HEK293 (cell line): ENCODE measurements around the gene SLC9A9.

Source experiments
- HIC1 ChIP-seq: fragments of 450-650 bp; formaldehyde crosslinking; IDR thresholded peaks from 2 replicates; pipeline ENCODE4 v1.5.1; 2016; ENCODE audit warnings: missing biosample characterization, missing genetic modification characterization
- ZEB2 ChIP-seq: fragments of 450-650 bp; formaldehyde crosslinking; IDR thresholded peaks from 2 replicates; pipeline ENCODE4 v1.5.1; 2016; ENCODE audit warnings: missing biosample characterization, missing genetic modification characterization
- ZFP3 ChIP-seq: fragments of 450-650 bp; formaldehyde crosslinking; IDR thresholded peaks from 2 replicates; pipeline ENCODE4 v1.5.1; 2016; ENCODE audit warnings: low read depth, missing biosample characterization, missing genetic modification characterization
- ZNF10 ChIP-seq: fragments of 450-650 bp; formaldehyde crosslinking; IDR thresholded peaks from 2 replicates; pipeline ENCODE4 v1.5.1; 2017; ENCODE audit warnings: missing biosample characterization, missing genetic modification characterization
- ZNF23 ChIP-seq: fragments of 450-650 bp; formaldehyde crosslinking; IDR thresholded peaks from 2 replicates; pipeline ENCODE4 v1.5.1; 2016; ENCODE audit warnings: missing biosample characterization, missing genetic modification characterization, borderline replicate concordance
- ZNF473 ChIP-seq: fragments of 450-650 bp; formaldehyde crosslinking; IDR thresholded peaks from 2 replicates; pipeline ENCODE4 v1.5.1; 2017; ENCODE audit warnings: missing biosample characterization, missing genetic modification characterization
- ZNF544 ChIP-seq: fragments of 450-650 bp; formaldehyde crosslinking; IDR thresholded peaks from 2 replicates; pipeline ENCODE4 v1.5.0; 2017; ENCODE audit warnings: missing biosample characterization, missing genetic modification characterization
- ZNF629 ChIP-seq: fragments of 450-650 bp; formaldehyde crosslinking; IDR thresholded peaks from 2 replicates; pipeline ENCODE4 v1.5.1; 2017; ENCODE audit warnings: missing biosample characterization, missing genetic modification characterization
- ZNF658 ChIP-seq: fragments of 450-650 bp; formaldehyde crosslinking; IDR thresholded peaks from 2 replicates; pipeline ENCODE4; 2016; ENCODE audit warnings: missing biosample characterization, missing genetic modification characterization
- ZNF76 ChIP-seq: fragments of 450-650 bp; formaldehyde crosslinking; IDR thresholded peaks from 2 replicates; pipeline ENCODE4; 2016; ENCODE audit warnings: low read depth, missing biosample characterization, missing genetic modification characterization, borderline replicate concordance
- ZNF776 ChIP-seq: fragments of 450-650 bp; formaldehyde crosslinking; IDR thresholded peaks from 2 replicates; pipeline ENCODE4 v1.5.0; 2017; ENCODE audit warnings: missing biosample characterization, missing genetic modification characterization, borderline replicate concordance
- ZNF777 ChIP-seq: fragments of 450-650 bp; formaldehyde crosslinking; IDR thresholded peaks from 2 replicates; pipeline ENCODE4 v1.5.1; 2017; ENCODE audit warnings: missing biosample characterization, missing genetic modification characterization, borderline replicate concordance
- TF ChIP-seq, protein P1 (sequence below): fragments of 450-650 bp; formaldehyde crosslinking; IDR thresholded peaks from 2 replicates; pipeline ENCODE4 v1.5.1; 2016; ENCODE audit warnings: missing biosample characterization, missing genetic modification characterization

DNA sequence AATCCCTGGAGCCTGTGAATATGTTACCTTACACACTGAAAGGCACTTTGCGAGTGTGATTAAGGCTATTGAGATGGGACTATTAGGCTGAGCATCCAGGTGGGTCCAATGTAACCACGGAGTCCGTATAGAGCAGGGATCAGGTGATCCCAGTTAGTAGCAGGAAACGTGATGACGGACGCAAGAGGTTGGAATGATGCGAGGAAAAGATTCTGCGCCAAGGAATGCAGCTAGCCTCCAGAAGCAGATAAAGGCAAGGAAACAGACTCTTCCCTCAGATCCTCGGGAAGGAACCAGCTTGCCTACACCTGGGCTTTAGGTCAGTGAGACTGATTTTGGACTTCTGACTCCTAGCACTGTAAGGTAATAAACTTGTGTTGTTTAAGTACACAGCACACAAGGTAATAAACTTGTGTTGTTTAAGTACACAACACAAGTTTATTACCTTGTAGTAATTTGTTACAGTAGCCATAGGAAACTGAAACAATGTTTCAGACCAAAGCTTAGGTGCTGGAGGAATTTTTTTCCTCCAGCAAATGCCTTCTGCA, 603.7 kb downstream of the SLC9A9 start:
- TF ChIP-seq ZNF629 = no peak
- no peak for TF ChIP-seq ZNF544
- TF ChIP-seq ZEB2 = no peak
- no peak for TF ChIP-seq ZNF76
- no peak for TF ChIP-seq ZNF658
- TF ChIP-seq HIC1 (tag by site-specific recombination) = no peak
- TF ChIP-seq, protein P1, sequence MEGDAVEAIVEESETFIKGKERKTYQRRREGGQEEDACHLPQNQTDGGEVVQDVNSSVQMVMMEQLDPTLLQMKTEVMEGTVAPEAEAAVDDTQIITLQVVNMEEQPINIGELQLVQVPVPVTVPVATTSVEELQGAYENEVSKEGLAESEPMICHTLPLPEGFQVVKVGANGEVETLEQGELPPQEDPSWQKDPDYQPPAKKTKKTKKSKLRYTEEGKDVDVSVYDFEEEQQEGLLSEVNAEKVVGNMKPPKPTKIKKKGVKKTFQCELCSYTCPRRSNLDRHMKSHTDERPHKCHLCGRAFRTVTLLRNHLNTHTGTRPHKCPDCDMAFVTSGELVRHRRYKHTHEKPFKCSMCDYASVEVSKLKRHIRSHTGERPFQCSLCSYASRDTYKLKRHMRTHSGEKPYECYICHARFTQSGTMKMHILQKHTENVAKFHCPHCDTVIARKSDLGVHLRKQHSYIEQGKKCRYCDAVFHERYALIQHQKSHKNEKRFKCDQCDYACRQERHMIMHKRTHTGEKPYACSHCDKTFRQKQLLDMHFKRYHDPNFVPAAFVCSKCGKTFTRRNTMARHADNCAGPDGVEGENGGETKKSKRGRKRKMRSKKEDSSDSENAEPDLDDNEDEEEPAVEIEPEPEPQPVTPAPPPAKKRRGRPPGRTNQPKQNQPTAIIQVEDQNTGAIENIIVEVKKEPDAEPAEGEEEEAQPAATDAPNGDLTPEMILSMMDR (tag by site-specific recombination) = no peak
- TF ChIP-seq ZNF777 = no peak
- TF ChIP-seq ZNF776 (tag by site-specific recombination) = no peak
- TF ChIP-seq ZNF23 (tag by site-specific recombination) = no peak
- no peak for TF ChIP-seq ZNF10 (tag by site-specific recombination)
- TF ChIP-seq ZNF473 = no peak
- no peak for TF ChIP-seq ZFP3 (tag by site-specific recombination)
